WERI-Rb-1 (cell line): Measurements from ENCODE around the gene ZFYVE28.
A peak's percentile ranks its signal among the peaks of the same experiment; 100 is the strongest.

Source experiments
- DNase-seq: peaks from one replicate; pipeline ENCODE4 v3.0.0-alpha.2; 2020
- H3K27ac ChIP-seq: fragments of 250-450 bp; sonication (Bioruptor Pico); 2 replicates; pipeline ENCODE4 v1.5.1; 2020; ENCODE audit warnings: mild to moderate bottlenecking, moderate library complexity
- H3K27me3 ChIP-seq: fragments of 250-450 bp; sonication (Bioruptor Pico); 2 replicates; pipeline ENCODE4 v1.5.1; 2021; ENCODE audit warnings: mild to moderate bottlenecking, low read depth, moderate library complexity; ENCODE audit not compliant: insufficient read depth, severe bottlenecking
- H3K36me3 ChIP-seq: fragments of 250-450 bp; sonication (Bioruptor Pico); 2 replicates; pipeline ENCODE4 v1.5.1; 2020; ENCODE audit warnings: mild to moderate bottlenecking, moderate library complexity
- H3K4me3 ChIP-seq: 2 replicates; pipeline ENCODE4 v1.5.1; 2011; ENCODE audit warnings: low read depth, mild to moderate bottlenecking, control low read depth, low read length
- H3K9me3 ChIP-seq: fragments of 250-450 bp; sonication (Bioruptor Pico); 2 replicates; pipeline ENCODE4 v1.5.1; 2021; ENCODE audit warnings: mild to moderate bottlenecking, moderate library complexity; ENCODE audit not compliant: severe bottlenecking
- CTCF ChIP-seq: IDR thresholded peaks from 2 replicates; pipeline ENCODE4 v1.5.1; 2011; ENCODE audit warnings: low read depth, mild to moderate bottlenecking, control low read depth, inconsistent platforms, low read length

ZFYVE28 gene

DNA sequence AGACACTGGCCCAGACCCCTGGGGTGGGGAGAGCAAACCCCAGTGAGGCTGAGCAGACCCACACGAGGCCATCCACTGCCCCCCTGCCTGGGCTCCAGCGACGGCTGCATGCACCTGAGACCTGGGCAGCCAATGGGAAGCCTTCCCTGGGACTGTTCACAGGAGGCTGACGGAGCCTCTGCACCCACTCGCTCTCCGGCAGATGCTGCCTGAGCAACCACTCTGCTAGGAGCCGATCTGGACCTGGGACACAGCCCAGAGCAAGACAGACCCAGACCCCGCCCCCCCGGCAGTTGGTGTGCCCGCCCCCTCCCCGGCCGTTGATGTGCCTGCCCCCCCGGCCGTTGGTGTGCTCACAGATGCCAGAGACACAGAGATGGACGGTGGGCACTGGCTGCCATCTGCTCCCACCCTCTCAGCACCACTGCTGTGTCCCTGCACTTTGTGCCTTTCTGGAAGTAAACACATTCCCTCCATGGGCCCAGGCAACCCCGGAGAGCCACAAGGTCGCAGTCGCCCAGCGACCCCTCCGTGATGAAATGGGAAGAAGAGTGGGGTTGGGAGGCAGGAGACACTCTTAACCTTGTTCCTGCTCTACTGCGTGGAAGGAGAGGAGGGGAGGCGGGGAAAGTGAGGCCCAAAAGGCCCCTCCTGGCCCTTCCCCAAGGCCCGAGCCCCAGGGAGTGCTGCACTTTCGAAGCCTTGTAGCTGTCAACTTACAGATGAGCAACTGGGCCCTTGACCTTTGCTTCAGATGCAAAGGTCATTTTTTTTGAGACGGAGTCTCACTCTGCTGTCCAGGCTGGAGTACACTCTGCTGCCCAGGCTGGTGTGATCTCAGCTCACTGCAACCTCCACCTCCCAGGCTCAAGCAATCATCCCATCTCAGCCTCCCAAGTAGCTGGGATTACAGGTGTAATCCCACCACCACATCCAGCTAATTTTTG, 62.0 kb downstream of the ZFYVE28 start:
- no peak overlapping the region for H3K4me3 ChIP-seq
- DNase-seq = peak; percentile 5
- H3K36me3 ChIP-seq = no peaks in the 10 kb centered on the region
- TF ChIP-seq CTCF = no peak
- no peaks in the 10 kb centered on the region for H3K9me3 ChIP-seq
- no peak overlapping the region for H3K27ac ChIP-seq
- no peaks in the 10 kb centered on the region for H3K27me3 ChIP-seq

GRCh38 chr4:2354760-2355159, 63.7 kb downstream of the ZFYVE28 start:
- Histone ChIP-seq H3K27ac (no peak overlapping the region), H3K9me3 (no peaks in the 10 kb centered on the region), H3K4me3 (no peak overlapping the region), H3K27me3 (no peaks in the 10 kb centered on the region), H3K36me3 (no peaks in the 10 kb centered on the region)
- peak; percentile 8 for DNase-seq
- no peak for TF ChIP-seq CTCF

- no peak overlapping the region for H3K4me3 ChIP-seq
- no peaks in the 10 kb centered on the region for H3K27me3 ChIP-seq
- H3K36me3 ChIP-seq = no peaks in the 10 kb centered on the region
- TF ChIP-seq CTCF = peak; percentile 65
- H3K27ac ChIP-seq = peak overlapping the region; percentile 29
- H3K9me3 ChIP-seq = no peaks in the 10 kb centered on the region
- DNase-seq = peak; percentile 51
Measured at GRCh38 chr4:2354118-2354517, 64.3 kb downstream of the ZFYVE28 start.

DNA sequence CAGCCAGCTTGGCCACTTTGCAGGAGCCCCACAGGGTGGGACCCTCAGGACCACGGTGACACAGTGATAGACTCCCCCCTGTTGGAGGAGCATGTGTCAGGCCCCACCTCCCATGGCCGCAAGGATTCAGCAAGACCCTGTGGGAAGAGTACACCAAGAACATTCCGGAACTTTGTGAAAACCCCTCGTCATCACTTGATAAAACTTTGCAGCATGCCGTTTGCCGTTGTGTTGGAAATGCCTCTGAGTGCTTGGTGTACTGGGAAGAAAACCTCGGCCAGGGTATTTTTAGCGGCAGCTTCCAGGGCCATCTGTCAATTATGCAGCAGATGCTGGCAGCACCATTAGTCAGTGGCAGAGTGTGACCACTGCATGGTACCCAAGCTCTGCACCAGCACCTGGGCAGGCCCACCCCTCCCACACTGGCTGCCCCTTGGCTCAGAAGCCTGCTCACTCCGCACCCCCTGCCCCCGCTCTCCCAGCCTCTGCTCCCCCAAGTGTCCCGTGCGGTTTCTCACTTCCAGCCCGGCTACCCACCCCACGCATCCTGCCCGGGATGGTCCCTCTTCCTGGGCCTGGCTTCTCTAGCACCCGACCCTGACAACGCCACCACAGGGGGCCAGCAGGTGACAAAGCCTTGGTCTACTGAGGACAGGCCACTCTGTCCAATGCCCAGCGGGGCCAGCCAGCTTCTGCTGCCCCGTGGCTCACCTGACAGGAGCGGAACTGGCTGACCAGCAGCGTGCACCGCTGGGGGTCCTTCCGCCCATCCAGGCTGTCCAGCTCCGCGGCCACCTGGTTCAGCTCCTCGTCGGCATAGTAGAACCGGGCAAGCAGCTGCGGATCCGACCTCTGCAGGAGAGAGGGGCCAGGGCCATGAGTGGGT, 65.0 kb downstream of the ZFYVE28 start:
- no peak for TF ChIP-seq CTCF
- H3K27me3 ChIP-seq = no peaks in the 10 kb centered on the region
- peak; percentile 65 for DNase-seq
- H3K36me3 ChIP-seq = no peaks in the 10 kb centered on the region
- H3K9me3 ChIP-seq = no peaks in the 10 kb centered on the region
- H3K27ac ChIP-seq = peak overlapping the region; percentile 58
- H3K4me3 ChIP-seq = no peak overlapping the region

- Histone ChIP-seq H3K36me3 (no peaks in the 10 kb centered on the region), H3K27ac (peak overlapping the region; percentile 58), H3K9me3 (no peaks in the 10 kb centered on the region), H3K4me3 (no peak overlapping the region), H3K27me3 (no peaks in the 10 kb centered on the region)
- no peak for TF ChIP-seq CTCF
- DNase-seq = no peak
Measured at GRCh38 chr4:2352729-2353221, 65.7 kb downstream of the ZFYVE28 start.
